H1 (cell line): ENCODE data around the gene SLC34A1. TPM values are rescaled to one million over a fixed set of nuclear protein-coding genes. Genes with fewer than 3 reads are reported as not detected.
A peak's percentile ranks its signal among the peaks of the same experiment; 100 is the strongest.

Experiments used
- EGR1 ChIP-seq: IDR thresholded peaks from 2 replicates; pipeline ENCODE4 v1.6.1; 2011; ENCODE audit warnings: low read depth, low read length, borderline replicate concordance
- HDAC2 ChIP-seq, 2 experiments: fragments of 300-600 bp in 1 of 2; sonication (generic) in 1 of 2; IDR thresholded peaks; 2 replicates each; pipeline ENCODE4 v1.6.1; 2011 to 2012; ENCODE audit warnings: low read depth in 2 of 2, low read length in 2 of 2, mild to moderate bottlenecking in 2 of 2, moderate library complexity in 2 of 2, borderline replicate concordance in 1 of 2, inconsistent platforms in 1 of 2
- JUND ChIP-seq: IDR thresholded peaks from 2 replicates; pipeline ENCODE4 v1.6.1; 2011; ENCODE audit warnings: mild to moderate bottlenecking, improper control_type of control experiment, low read length
- NANOG ChIP-seq: IDR thresholded peaks from 2 replicates; pipeline ENCODE4 v1.6.1; 2011; ENCODE audit warnings: low read length, low read depth, mild to moderate bottlenecking, inconsistent platforms; ENCODE audit not compliant: insufficient read depth, poor library complexity, severe bottlenecking
- POLR2AphosphoS5 ChIP-seq: IDR thresholded peaks from 2 replicates; pipeline ENCODE4 v1.6.1; 2011; ENCODE audit warnings: low read depth, low read length
- SAP30 ChIP-seq: fragments of 300-600 bp; sonication (generic); IDR thresholded peaks from 2 replicates; pipeline ENCODE4 v1.7.1; 2012; ENCODE audit warnings: low read length, moderate library complexity, mild to moderate bottlenecking, inconsistent platforms; ENCODE audit not compliant: insufficient read depth, insufficient replicate concordance
- SIN3A ChIP-seq, 2 experiments: IDR thresholded peaks in 1 of 2; conservative IDR thresholded peaks in 1 of 2; 2 replicates each; pipeline ENCODE4 v1.6.1; 2011 to 2012; ENCODE audit warnings: low read length in 2 of 2, improper control_type of control experiment in 1 of 2, low read depth in 1 of 2, mild to moderate bottlenecking in 1 of 2
- SIRT6 ChIP-seq: IDR thresholded peaks from one replicate; pipeline ENCODE4 v1.7.1; 2012; ENCODE audit warnings: low read length, inconsistent platforms
- SRF ChIP-seq: IDR thresholded peaks from 2 replicates; pipeline ENCODE4 v1.6.1; 2011; ENCODE audit warnings: mild to moderate bottlenecking, low read depth, low read length, moderate library complexity
- SUZ12 ChIP-seq: fragments of 200-600 bp; sonication (generic); IDR thresholded peaks from 2 replicates; pipeline ENCODE4 v1.6.1; 2012; ENCODE audit warnings: mild to moderate bottlenecking, inconsistent platforms, low read length, moderate library complexity, mixed read lengths
- TEAD4 ChIP-seq: IDR thresholded peaks from 2 replicates; pipeline ENCODE4 v1.6.1; 2012; ENCODE audit warnings: low read depth, low read length, inconsistent platforms, mixed read lengths
- polyA plus RNA-seq, 7 experiments: library from polyadenylated mRNA; depleted of rRNA in 3 of 7; stranded (reverse) in 5 of 7; unstranded in 2 of 7; fragments of >200 nt in 5 of 7; fragments of 200-250 nt in 2 of 7; gene quantifications; 1 replicate in 5 of 7; 2 replicates in 1 of 7; 4 replicates in 1 of 7; pipeline versions ENCODE4 v1.2.1 to v1.2.3, GENCODE V29; 2011 to 2013; ENCODE audit warnings: missing spikeins in 2 of 7, mixed read lengths in 2 of 7
- total RNA-seq: library from RNA; stranded (reverse); fragmentation: NEBNext Ultra II Directional; extraction: Animal tissue kit (Norgen Biotek cat#: 25700); gene quantifications from 2 replicates; pipeline ENCODE4 v1.2.1, GENCODE V29; 2021

SLC34A1 gene
- total and polyA plus RNA-seq, 2 of the 8 experiments (the other 6 are each of a cell fraction or from before 2014, with no cell fraction given): not detected

GRCh38 chr5:177446200-177447065 is 62.2 kb downstream of the SLC34A1 start, which contains the start of gene PRR7 (continued):
- TF ChIP-seq JUND (no peak), HDAC2 (IDR thresholded peaks at IDR 0.05; ENCODE audit: borderline replicate concordance in 1 of 2, low read depth in 2 of 2, low read length in 2 of 2) (no peak), SUZ12 (no peak), TEAD4 (no peak), SRF (no peak), SAP30 (no peak), EGR1 (no peak), NANOG (no peak), SIRT6 (no peak), SIN3A (conservative IDR thresholded peaks at IDR 0.05 in 1 of 2, IDR thresholded peaks at IDR 0.05 in 1 of 2; ENCODE audit: low read depth in 1 of 2, low read length in 2 of 2) (0 out of 4 replicates have a peak, but pooled peaks of 1 of the 2 experiments have one; percentile 36), POLR2AphosphoS5 (peak; percentile 82; the same call in 1 of the 2 replicates)
